Measurements from ENCODE around the gene MYO1G. TPM values are rescaled to one million over a fixed set of nuclear protein-coding genes. Genes with fewer than 3 reads are reported as not detected.

MYO1G gene
- total RNA-seq, 1 donor from 2014 or later, result 0.54 TPM

GRCh38 chr7:44983742-44984477, 5.1 kb upstream of the MYO1G start:
- H3K4me1 Mint-ChIP-seq (ENCODE audit: low read depth, unreplicated experiment), result peaks cover 10% of the 10 kb centered on the region
- no peak overlapping the region for H3K27ac Mint-ChIP-seq (ENCODE audit: unreplicated experiment)
- peaks cover 13% of the 10 kb centered on the region for H3K9me3 Mint-ChIP-seq (ENCODE audit: unreplicated experiment)
- no peak for TF ChIP-seq CTCF (IDR thresholded peaks at IDR 0.05; ENCODE audit: partially characterized antibody, unreplicated experiment)
- DNase-seq, result no peak
- H3K4me3 Mint-ChIP-seq (ENCODE audit: unreplicated experiment), result peak overlapping the region; percentile 96
- H3K36me3 Mint-ChIP-seq (ENCODE audit: unreplicated experiment), result no peaks in the 10 kb centered on the region
- H3K27me3 Mint-ChIP-seq (ENCODE audit: unreplicated experiment), result peaks cover 9% of the 10 kb centered on the region

GRCh38 chr7:44982970-44983369, 4.2 kb upstream of the MYO1G start:
- peaks cover 7% of the 10 kb centered on the region for H3K27me3 Mint-ChIP-seq (ENCODE audit: unreplicated experiment)
- H3K36me3 Mint-ChIP-seq (ENCODE audit: unreplicated experiment), result no peaks in the 10 kb centered on the region

GRCh38 chr7:44982535-44982923, 3.7 kb upstream of the MYO1G start:
- Mint-ChIP-seq H3K27ac (ENCODE audit: unreplicated experiment) (no peak overlapping the region), H3K4me3 (ENCODE audit: unreplicated experiment) (no peak overlapping the region), H3K27me3 (ENCODE audit: unreplicated experiment) (peaks cover 9% of the 10 kb centered on the region), H3K36me3 (ENCODE audit: unreplicated experiment) (no peaks in the 10 kb centered on the region), H3K4me1 (ENCODE audit: low read depth, unreplicated experiment) (peaks cover 11% of the 10 kb centered on the region), H3K9me3 (ENCODE audit: unreplicated experiment) (peaks cover 13% of the 10 kb centered on the region)
- DNase-seq, result no peak
- TF ChIP-seq CTCF (IDR thresholded peaks at IDR 0.05; ENCODE audit: partially characterized antibody, unreplicated experiment), result no peak

More at GRCh38 chr7:44982970-44983369, 4.2 kb upstream of the MYO1G start:
- Mint-ChIP-seq H3K9me3 (ENCODE audit: unreplicated experiment) (peaks cover 13% of the 10 kb centered on the region), H3K27ac (ENCODE audit: unreplicated experiment) (no peak overlapping the region), H3K4me3 (ENCODE audit: unreplicated experiment) (no peak overlapping the region), H3K4me1 (ENCODE audit: low read depth, unreplicated experiment) (peaks cover 16% of the 10 kb centered on the region)
- TF ChIP-seq CTCF (IDR thresholded peaks at IDR 0.05; ENCODE audit: partially characterized antibody, unreplicated experiment), result no peak
- DNase-seq, result no peak

- Mint-ChIP-seq H3K9me3 (ENCODE audit: unreplicated experiment) (peaks cover 7% of the 10 kb centered on the region), H3K4me1 (ENCODE audit: low read depth, unreplicated experiment) (peaks cover 11% of the 10 kb centered on the region), H3K27me3 (ENCODE audit: unreplicated experiment) (peaks cover 4% of the 10 kb centered on the region), H3K27ac (ENCODE audit: unreplicated experiment) (no peak overlapping the region), H3K36me3 (ENCODE audit: unreplicated experiment) (no peaks in the 10 kb centered on the region), H3K4me3 (ENCODE audit: unreplicated experiment) (no peak overlapping the region)
- no peak for DNase-seq
- TF ChIP-seq CTCF (IDR thresholded peaks at IDR 0.05; ENCODE audit: partially characterized antibody, unreplicated experiment), result no peak
Measured at GRCh38 chr7:44981035-44981706, 2.4 kb upstream of the MYO1G start.
